Fibroblast of the aortic adventitia (primary cell): ENCODE data around the gene DPF1. TPM values are rescaled to one million over a fixed set of nuclear protein-coding genes. Genes with fewer than 3 reads are reported as not detected.
"Not testable (repeated sequence)": the region's sequence is repeated elsewhere in the genome, so short reads cannot be mapped to it uniquely, and the experiment has no call there.

Experiments used
- DNase-seq: peaks from one replicate; pipeline ENCODE4 v3.0.0-alpha.2; 2010; ENCODE audit warnings: low read depth
- H3K4me3 ChIP-seq: 2 replicates; pipeline ENCODE4 v1.5.1; 2011; ENCODE audit warnings: low read depth, mild to moderate bottlenecking, control low read depth, low read length, moderate library complexity
- total RNA-seq: library from RNA; depleted of rRNA; stranded (reverse); fragments of >200 nt; gene quantifications from 2 replicates; pipeline ENCODE4 v1.2.3, GENCODE V29; 2012; ENCODE audit warnings: low replicate concordance
- TF ChIP-seq, protein P1 (sequence below): IDR thresholded peaks from 2 replicates; pipeline ENCODE4 v1.5.1; 2011; ENCODE audit warnings: mild to moderate bottlenecking, low read length, control low read depth, inconsistent platforms; ENCODE audit not compliant: insufficient read depth

DPF1 gene
- total RNA-seq, 1 donor = 2.7 TPM

- H3K4me3 ChIP-seq = no peak overlapping the region
- no peak for DNase-seq
- TF ChIP-seq, protein P1, sequence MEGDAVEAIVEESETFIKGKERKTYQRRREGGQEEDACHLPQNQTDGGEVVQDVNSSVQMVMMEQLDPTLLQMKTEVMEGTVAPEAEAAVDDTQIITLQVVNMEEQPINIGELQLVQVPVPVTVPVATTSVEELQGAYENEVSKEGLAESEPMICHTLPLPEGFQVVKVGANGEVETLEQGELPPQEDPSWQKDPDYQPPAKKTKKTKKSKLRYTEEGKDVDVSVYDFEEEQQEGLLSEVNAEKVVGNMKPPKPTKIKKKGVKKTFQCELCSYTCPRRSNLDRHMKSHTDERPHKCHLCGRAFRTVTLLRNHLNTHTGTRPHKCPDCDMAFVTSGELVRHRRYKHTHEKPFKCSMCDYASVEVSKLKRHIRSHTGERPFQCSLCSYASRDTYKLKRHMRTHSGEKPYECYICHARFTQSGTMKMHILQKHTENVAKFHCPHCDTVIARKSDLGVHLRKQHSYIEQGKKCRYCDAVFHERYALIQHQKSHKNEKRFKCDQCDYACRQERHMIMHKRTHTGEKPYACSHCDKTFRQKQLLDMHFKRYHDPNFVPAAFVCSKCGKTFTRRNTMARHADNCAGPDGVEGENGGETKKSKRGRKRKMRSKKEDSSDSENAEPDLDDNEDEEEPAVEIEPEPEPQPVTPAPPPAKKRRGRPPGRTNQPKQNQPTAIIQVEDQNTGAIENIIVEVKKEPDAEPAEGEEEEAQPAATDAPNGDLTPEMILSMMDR = no peak
Observed at GRCh38 chr19:38265921-38266429, 42.0 kb upstream of the DPF1 start.

- H3K4me3 ChIP-seq = no peak overlapping the region
- TF ChIP-seq, protein P1 = no peak
- DNase-seq = no peak
Observed at GRCh38 chr19:38265213-38265861, 41.3 kb upstream of the DPF1 start.

DNA sequence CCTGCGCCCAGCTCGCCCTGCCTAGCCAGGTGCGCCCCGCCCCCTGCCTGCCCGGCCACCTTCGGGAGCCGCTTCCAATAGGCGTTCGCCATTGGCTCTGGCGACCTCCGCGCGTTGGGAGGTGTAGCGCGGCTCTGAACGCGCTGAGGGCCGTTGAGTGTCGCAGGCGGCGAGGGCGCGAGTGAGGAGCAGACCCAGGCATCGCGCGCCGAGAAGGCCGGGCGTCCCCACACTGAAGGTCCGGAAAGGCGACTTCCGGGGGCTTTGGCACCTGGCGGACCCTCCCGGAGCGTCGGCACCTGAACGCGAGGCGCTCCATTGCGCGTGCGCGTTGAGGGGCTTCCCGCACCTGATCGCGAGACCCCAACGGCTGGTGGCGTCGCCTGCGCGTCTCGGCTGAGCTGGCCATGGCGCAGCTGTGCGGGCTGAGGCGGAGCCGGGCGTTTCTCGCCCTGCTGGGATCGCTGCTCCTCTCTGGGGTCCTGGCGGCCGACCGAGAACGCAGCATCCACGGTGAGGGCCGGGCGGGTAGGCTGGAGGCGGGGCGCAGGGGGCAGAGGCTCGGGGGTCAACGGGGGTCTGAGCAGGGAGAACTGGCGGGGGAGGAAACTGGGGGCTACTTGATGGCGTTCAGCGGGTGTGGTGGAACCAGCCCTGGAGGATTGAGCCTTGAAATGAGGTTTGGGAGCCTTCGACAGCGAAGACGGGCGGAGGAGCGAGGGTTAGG is 40.6 kb upstream of the DPF1 start, which contains the start of gene SPINT2:
Gene SPINT2, plus strand, starts transcription at position 88 of the 727 bp plus-strand sequence. Its CDS starts 320 bp downstream, at position 408.
- peak within 1 kb of the TSS; percentile 54 for H3K4me3 ChIP-seq
- TF ChIP-seq, protein P1 = no peak
- no peak for DNase-seq

GRCh38 chr19:38263689-38264485 is 39.9 kb upstream of the DPF1 start:
- peak; percentile 46 for DNase-seq
- H3K4me3 ChIP-seq = peak overlapping the region; percentile 54

GRCh38 chr19:38262585-38263268 is 38.7 kb upstream of the DPF1 start:
- DNase-seq = no peak
- no peak overlapping the region for H3K4me3 ChIP-seq
- TF ChIP-seq, protein P1 = no peak

More at GRCh38 chr19:38263689-38264485, 39.9 kb upstream of the DPF1 start:
- TF ChIP-seq, protein P1 = no peak

GRCh38 chr19:38261942-38262341 is 37.9 kb upstream of the DPF1 start:
- DNase-seq, H3K4me3 ChIP-seq: not testable (repeated sequence)
